Raji (cell line): Measurements from ENCODE around the gene CEP83.

Source experiments
- POLR2A ChIP-seq: IDR thresholded peaks from 2 replicates; pipeline ENCODE4 v1.6.1; 2011; ENCODE audit warnings: low read depth, low read length, control low read depth; ENCODE audit not compliant: insufficient read depth

Gene CEP83

DNA sequence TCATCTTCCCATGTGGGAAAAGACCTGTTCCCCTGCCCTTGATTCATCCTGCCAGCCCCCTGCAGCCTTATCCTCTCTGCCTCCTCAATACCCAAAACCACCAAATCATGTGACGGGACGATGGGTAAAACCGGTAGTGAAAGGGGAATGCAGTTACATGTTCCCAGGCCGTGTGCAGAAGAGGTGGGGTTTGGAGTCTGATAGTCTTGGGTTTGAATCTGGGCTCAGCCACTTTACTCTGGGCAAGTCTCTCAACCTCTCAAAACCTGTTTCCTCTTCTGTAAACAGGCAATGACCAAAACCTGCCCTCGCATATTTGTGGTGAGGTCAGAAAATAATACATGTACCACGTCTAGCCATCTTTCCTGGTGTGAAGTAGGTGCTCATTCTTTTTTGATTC is 188.3 kb downstream of the CEP83 start:
- no peak for TF ChIP-seq POLR2A

DNA sequence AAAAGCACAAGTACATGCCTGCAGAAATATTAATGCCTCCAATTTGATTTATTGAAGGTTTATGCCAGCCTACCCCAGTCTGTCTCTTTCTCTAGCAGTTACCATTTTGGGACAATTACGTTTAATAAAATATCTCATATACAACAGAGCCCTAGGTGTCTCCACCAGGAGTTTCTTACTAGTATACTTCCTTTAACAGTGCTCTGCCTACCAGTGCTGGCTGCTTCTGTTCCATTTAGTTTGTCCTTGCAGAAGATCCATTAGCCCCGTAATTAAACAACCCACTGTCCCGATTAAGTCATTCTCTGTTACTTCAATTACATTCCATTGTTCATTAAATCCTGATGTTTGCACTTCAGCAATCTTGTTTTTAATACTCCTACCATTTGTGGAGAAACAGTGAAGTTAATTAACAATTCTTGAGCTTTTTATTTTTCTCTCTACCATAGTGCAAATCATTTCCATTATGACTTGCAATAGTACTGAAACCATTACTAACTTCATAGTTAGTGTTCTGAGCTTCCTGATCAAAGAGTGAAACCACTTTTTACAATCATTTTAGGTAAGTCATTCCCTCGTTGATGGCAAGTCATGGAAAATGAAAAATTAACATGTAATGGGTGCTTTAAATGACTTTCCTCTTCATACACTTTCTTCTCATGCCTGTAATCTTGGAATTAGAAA is 190.2 kb downstream of the CEP83 start:
- no peak for TF ChIP-seq POLR2A

DNA sequence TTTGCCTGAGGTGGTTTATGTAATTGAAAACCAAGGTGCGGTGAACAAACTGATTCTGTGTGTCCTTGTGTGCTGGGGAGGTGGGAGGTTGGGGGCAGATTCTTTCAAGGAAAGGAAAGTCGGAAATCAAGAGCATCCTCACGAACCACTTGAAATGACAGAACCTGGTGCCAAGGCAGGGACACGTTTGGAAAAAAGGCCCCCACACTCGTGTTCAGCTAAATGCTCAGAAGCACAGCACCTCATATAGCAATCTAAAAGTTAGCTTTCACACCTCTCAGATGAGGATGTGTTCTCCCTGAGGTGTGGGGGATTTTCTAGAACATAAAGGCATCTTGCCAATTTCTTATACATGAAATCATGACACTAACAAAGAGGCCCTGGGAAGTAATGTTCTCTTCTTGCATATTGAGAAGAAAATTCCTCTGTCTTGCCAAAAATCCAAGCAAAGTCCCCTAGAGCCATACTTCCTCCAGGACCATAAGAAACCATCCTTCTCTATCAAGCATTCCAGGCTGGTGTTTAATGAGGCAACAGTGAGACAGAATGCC is 191.7 kb downstream of the CEP83 start:
- TF ChIP-seq POLR2A = no peak

DNA sequence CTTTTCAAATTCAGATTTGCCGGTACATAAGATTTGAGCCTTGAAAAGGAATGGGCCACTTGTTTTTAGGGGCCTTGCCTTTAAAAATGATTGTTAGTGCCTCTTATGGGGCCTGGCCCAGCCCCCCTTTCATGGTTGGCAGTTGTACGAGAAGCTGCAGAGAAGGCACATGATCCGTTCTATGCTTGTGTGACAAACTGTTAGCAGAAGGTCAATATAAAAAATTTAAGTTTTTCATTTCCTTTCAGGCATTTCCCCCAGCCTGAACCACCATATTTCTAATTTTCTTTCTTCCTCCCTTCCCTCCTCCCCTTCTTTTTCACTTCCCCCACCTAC is 192.2 kb downstream of the CEP83 start:
- TF ChIP-seq POLR2A = no peak

DNA sequence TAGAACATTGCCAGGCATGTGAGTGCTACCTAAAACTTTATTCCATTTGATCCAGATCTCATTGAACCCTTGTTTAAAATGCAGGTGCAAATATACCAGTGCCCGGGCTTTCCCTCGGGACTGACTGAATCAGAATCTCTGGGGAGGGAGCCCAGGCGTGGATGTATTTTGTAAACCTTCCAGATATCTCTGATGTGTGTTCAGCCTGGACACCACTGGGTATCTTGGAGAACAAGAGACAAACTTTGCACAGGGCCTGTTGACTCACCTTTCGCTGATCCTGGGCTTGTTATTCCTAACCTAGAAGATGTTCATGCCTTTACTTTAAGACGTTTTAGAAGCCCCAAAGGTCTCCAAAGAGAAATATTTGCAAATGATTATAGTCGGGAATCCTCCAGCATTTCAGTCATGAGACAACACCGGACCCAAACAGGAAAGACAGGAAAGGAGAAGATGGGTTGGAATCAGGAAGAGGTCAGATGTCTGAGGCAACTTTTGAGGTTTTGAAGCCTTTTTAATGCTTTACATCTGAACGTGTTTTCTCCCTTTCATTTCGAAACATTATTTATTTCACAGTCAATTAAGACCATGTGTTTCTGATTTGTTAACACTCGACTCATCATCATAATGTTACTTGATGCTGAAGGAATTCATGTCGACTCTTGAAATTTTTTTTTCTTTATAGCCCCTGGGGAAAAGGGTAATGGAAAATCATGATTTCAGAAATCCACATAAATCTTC is 192.7 kb downstream of the CEP83 start:
- no peak for TF ChIP-seq POLR2A

DNA sequence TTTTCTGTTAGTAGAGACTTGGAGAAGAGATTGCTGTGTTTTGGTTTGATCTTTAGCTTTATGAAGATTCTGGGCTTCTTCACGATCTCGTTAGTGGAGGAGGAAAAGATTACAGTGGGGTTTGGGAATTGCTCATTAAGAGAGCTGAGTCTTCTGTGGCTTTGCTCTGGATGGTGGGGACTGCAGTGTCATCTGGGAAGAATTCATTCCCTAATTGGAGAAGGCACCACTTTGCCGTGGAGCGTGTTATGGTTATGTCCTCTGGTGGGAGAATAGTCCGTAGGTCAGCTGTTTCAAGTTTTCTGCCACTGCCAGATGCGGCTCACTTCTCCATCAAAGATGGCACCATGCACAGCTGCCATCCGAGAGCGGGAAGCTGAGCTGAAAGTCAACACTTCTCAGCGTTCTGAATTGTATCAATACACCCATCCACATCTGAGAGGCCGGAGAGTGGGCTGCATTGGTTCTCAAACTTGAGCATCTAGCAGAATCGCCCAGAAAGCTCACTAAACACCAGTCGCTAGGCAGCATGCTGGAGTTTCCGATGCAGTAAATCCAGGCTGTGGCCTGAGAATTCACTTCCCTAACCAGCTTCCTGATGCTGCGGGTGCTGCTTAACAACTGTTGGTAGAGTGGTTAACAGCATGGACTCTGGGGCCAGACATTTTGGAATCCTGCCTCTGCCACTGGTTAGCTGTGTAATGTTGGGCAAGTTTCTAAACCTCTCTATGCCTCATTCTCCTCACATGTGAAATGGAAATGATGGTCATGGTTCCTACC is 193.5 kb downstream of the CEP83 start:
- no peak for TF ChIP-seq POLR2A

DNA sequence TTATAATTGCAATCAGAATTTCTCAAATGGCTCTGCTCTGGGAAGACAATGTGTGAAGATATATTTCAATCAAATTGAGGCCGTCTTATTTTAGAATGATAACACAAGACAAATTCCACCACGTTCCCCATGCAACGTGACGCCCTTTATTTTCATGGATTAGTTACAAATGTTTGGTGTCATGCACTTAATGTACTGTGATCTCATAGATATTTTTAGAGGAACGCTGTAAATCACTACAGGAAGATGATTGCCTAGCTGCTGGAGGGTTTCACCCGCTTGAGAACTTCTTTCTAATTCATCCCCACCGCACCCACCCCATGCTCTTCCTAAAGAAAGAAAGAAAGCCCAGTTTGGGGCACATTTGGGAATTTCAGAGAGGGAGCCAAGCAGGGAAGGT is 194.1 kb downstream of the CEP83 start:
- no peak for TF ChIP-seq POLR2A

DNA sequence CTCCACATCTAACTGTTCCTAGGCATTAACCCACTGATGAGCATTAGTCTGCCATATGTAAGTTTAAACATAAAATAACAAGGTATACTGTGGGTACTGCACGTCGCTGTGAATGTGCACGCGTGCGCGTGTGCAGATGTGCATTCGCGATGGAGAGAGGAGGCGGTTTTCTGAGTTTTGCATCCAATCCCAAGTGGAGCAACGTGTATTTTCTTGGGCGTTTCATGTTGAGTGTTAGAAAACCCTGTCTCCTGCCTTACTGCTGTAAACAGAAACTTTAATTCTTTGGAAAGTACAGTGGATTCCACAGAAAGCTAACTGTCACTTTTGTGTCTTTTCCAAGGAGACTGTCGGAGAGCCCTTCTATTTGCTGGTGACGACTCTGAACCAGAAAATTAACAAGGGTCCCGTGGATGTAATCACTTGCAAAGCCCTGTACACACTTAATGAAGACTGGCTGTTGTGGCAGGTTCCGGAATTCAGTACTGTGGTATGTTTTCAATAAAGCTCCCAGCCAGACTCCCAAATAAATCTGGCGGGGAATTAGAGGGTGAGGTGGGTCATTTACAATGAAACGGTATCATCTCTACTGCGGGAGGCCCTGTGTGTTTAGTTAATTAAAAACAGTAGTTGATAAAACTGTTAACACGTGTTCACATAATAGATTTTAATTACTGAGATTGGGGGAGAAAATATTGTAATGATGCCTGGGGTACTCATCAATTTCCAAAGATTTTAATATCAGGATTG is 194.8 kb downstream of the CEP83 start:
- TF ChIP-seq POLR2A = no peak

DNA sequence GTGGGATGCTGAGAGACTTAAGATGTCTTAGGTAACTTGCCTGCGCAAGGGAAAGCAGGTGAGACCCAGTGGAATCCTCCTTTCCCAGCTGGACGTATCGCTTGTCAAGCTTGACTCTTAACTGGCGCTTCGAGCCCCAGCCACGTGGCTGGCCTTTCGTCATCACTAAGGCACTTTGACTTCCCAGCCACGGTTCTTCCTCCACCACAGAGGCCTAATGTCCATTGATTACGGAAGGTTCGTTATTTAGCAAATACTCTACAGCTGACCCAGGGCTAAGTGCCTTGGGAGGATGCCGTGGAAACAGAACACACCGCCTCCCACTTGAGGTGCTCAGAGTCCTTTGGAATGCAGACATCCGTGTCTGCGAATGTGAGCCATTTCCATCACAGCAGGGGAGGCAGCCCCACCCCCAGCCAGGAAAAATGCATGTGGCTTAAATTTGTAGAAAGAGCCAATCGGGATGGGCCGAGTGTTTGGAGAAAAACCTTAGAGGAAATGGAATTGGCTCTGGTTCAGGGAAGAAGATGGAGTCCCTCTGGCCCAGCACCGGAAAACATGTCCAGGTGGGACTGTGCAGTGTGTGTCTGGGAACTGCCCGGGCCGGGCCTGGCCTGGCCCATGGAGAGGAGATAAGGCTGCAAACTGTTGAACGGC is 195.6 kb downstream of the CEP83 start:
- TF ChIP-seq POLR2A = no peak

DNA sequence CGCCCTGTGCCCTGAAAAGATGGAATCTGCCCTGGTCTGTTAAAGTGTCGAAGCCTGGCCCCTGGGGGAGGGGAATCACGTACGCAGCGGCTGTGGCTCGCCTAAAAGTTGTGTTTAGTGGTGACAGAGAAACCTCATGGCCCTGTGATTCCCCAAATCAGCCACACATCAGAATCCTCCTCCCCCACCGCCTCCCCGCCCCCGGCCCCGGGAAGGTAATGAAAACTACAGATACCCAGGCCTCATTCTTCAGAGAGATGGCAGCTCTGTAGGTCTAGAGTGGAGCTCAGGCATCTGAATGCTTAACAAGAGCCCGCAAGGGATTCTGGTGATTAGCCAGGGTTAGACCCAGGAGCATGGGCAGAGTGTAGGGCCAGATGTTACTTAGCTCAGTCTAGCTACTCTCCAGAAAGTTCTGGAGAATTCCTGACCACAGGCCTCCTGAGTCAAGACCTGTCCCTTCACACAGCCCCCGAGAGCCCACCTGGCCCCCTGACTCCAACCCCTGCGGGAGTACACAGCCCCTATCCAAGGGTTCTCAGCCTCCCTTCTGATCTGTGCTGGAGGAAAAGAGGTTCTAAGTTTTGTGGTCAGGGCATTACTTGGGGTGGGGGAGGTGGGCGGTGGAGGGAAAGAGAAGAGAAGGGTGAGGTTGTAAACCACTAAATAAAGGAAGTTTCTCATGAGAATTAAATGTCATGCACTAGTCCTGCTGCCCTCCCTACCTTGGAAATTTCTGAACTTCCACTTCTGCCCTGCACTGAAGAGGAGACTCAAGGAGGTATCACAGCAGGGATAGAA is 196.5 kb downstream of the CEP83 start:
- TF ChIP-seq POLR2A = no peak

DNA sequence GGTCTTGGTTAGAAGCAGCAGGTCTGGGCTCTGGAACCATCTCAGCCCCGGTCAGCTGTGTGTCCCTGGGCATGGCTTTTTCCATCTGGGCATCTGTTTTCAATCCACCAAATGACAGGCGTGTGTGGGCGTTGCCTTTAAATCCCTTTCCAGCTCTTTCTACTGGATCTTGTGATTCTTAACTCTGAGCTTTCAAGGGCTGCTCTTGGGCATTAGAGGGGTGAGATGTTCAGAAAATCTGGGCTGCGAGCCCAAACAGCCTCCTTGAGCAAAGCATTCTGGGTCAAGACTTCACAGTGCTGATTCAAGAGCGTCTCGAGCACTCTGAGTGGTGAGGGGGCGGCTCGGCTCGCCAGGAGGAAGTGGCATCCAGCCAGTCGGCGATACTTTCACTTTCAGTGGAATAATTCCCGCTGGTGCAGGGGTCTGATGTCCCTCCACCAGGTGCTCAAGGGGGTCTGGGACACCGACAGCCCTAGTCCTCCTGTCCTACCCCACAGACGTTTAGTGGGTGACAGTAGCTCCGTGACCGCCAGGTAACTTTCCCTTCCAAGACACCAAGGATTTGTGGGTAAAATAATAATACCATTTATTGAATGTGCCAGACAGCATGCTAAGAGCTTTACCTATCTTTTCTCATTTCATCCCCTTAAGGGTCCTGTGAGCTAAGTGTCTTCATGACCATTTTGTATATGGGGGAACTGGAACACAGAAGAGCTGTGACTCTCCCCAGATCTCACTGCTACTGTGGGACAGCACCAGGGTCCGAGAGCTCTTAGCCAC is 197.2 kb downstream of the CEP83 start:
- TF ChIP-seq POLR2A = peak; percentile 59

DNA sequence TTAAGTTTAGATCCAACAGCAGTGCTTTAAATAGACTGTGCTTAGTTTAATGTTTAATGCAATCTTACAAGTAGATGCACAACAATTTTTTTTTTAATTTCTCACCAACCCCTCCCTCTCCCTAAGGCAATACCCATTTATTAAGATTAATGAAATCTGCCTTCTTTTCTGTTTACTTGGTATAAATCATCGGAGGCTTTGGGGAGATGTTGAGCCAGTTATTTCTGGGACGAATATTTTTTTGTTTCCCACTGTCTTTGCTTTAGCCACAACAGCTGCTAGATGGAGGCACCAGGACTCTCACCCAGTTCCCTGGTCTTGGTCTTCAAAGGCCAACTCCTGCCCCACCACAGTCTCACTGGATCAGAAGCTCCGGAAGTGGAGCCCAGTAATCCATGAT is 197.9 kb downstream of the CEP83 start:
- TF ChIP-seq POLR2A = no peak

DNA sequence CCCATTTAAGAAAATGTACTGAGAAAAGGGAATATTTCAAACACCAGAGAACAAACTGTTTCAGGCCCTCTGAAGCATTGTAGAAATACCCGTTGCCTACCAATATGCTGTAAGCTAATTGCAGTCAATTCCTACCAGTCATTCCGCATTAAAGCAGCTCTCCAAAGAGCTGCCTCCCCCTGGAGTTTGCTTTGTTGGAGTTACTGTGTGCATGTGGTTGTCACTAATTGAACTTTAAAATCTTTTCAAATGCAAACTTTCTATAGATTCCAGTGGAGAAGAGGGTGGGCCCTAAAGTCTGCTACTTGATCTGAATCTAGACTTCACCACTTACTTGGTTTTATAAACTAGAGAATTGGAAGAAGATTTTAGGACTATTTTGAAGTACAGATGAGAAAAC is 198.5 kb downstream of the CEP83 start:
- TF ChIP-seq POLR2A = no peak
